CD4-positive, alpha-beta T cell treated with Interferon alpha-2 for 1 hour (primary cell): ENCODE measurements around the gene HDLBP.

Experiments used
- DNase-seq, 2 donors: peaks; one replicate each; pipeline ENCODE4 v3.0.0-alpha.2; 2020 to 2022

Gene HDLBP

DNA sequence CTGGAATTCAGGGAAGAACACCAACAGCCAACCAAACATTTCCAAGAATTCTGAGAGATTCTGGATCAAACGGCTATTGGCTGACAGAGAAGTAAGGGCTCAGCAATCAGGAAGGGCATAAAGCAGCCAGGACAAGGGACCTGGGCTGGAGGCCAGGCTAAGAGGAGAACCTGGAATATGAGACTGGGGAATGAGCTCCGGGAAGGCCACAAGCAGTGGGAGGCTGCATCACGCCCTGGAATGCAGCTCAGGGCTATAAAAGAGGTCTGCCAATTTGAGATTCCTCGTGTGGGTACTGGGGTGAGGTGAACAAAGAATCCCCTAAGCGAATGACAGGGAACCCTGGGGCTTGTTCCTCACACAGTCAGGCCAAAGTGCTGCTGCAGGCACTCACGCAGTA, 66.6 kb downstream of the HDLBP start:
- no peak for DNase-seq

GRCh38 chr2:241248289-241248688, 67.2 kb downstream of the HDLBP start:
- DNase-seq = no peak

GRCh38 chr2:241244368-241244767, 71.1 kb downstream of the HDLBP start:
- DNase-seq = no peak

- no peak for DNase-seq
Observed at GRCh38 chr2:241242306-241242705, 73.2 kb downstream of the HDLBP start.

GRCh38 chr2:241241669-241242068, 73.8 kb downstream of the HDLBP start:
- DNase-seq = no peak

DNA sequence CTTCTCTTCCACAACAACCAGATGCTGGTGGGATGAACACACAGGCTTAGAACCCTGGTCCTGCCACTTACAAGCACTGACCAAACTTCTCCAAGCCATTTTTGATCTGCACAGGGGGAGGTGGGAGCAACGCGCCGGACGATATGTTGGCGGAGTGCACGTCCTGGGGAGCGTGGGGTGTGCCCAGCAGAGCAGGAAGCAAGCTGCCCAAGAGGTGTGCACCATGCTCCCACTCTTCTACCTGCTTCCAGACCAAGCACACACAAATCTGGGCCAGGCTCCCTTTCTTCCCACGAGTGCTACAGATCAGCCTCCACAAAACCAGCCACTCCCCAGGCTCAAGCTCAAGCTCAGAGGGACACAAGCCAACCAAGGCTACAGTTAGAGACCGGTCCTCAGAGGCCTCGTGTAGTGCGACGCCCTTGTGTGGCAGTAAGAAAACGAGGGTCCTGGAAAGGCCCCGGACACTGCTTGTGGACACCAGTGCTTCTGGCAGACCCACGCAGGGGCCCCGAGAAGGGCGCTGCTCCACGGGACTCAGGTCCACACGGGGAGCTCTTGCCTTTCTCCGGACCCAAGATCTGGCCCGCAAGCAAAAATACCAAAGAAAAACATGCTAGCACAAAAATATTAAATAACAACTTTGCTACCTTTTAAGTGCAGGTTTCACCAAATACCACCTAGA, 75.0 kb downstream of the HDLBP start:
- DNase-seq = no peak

DNA sequence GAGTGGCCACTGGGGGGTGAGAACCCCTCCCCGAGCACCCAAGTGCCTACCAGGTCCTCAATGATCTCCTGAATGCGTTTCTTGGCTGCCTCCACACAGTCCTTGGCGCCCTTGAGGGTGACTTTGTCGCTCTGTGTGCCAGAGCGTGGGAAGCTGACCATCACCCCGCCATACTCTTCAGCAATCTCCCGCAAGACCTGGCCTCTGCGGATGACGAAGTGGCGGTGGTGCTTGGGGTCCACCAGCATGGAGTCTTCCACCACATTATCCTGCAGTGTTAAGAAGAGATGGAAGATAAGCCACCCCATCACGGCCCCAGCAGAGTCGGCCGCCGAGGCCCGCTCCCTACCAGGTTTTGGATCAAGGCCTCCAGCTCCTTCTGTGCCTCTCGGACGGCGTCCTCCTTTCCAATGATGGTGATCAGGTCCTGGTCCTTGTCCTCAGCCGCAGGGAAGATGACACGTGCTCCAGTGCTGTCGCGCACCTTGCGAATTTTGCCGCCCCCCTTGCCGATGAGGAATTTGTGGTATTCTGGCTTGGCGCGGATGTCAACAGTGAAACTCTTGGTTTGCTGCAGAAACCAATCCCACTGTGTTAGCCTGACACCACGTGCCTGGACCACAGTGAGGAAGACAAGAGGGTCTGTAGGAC, 75.8 kb downstream of the HDLBP start:
- DNase-seq = no peak

DNA sequence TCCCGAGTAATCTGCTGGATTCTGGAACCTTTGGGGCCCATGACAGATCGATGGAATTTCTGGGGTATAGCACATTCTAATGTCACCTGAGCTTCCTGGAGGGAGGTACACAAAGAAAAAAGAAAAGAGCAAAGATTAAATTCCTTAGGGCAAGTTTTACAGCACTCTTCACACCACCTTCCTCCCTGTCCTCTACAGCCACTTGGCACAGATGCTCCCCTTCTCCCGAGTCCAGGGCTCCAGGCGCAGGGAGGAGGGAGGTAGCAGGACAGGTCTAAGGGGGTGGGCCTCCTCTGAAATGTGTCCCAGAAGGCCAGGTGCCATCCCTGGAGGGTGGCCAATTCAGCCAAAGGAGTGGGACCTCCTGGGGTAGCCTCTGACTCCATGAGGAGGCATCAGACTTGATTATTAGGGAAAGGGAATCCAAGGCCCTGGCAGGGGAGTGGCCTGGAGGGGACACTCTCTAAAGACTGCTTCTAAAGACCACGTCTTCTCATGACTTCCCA, 76.7 kb downstream of the HDLBP start:
- DNase-seq = no peak

DNA sequence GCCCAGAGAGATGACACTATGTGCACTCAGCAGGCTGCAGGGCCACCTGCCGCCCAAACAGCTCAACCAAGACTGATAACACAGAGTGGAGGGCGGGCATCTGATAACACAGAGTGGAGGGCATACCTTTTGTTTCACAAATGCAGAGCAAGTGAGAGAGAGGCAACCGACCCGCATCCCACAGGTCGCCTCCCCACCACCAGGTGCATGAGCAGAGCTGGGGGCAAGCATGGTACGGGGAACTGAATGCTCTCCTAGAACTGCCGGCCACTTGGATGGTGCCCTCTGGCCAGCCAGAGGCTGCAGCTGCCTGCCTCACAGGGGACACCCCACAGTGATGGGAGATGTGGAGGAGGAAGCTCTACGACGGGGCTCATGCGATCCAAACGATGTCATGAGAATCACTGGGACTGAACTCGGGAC, 77.5 kb downstream of the HDLBP start:
- DNase-seq = no peak

- DNase-seq = no peak
Observed at GRCh38 chr2:241237047-241237446, 78.4 kb downstream of the HDLBP start.

- DNase-seq = no peak
Observed at GRCh38 chr2:241235859-241236593, 79.4 kb downstream of the HDLBP start.

GRCh38 chr2:241234962-241235740, 80.3 kb downstream of the HDLBP start:
- no peak for DNase-seq

- DNase-seq = no peak
Observed at GRCh38 chr2:241234066-241234790, 81.2 kb downstream of the HDLBP start.

DNA sequence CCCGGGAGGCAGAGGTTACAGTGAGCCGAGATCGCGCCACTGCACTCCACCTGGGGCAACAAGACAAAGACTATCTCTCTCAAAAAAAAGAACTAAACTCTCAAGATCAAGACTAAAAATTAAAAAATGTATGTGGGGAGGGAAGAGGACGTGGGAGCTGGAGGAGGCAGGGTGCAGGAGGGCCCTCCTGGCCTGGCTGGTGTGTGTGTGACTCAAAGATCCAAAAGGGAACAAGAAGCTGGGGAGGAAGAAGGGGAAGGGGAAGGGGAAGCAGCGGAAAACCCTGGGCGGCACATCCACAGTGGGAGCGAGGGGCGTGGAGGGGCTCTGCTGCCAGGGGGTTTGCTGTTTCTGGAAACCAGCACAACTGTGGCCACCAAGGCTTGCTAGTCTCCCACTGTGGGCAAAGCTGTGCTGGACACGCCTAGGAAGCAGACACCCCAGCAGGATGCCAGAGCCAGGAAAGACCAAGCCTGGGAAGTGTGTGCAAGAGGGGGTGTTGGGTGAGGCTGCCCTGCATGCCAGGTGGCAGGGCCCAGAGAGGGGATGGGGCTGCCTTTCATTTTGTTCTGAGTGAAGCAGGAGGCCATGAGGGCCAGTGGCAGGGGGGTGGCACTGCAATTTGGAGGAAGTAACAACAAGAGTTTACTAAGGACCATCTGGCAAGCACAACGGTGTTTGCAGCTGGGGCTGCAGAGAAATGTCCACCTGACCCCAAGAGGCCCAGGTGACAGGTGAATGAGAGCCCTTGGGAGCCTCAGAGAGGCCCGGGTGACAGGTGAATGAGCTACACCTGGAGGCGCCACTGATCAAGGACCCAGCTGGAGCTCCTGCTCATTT, 82.5 kb downstream of the HDLBP start:
- no peak for DNase-seq

DNA sequence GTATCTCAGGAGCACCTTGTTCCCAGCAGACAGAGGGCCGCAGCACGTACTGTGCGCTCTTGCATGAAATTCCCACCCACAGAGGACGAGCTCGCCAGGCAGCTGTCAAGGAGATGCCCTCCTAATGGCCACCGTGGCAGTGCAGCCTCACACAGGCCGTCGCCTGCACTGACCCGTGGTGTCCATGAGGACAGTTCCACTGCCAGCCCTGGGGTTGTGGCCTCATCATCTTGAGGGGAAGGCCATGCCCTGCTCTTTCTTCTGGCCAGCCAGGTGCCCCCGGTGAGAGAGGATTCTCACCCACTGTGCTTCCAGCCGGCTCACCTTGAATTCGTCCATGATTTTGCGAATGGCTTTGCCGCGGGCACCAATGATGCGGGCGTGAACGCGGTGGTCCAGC, 85.0 kb downstream of the HDLBP start:
- DNase-seq = no peak

DNA sequence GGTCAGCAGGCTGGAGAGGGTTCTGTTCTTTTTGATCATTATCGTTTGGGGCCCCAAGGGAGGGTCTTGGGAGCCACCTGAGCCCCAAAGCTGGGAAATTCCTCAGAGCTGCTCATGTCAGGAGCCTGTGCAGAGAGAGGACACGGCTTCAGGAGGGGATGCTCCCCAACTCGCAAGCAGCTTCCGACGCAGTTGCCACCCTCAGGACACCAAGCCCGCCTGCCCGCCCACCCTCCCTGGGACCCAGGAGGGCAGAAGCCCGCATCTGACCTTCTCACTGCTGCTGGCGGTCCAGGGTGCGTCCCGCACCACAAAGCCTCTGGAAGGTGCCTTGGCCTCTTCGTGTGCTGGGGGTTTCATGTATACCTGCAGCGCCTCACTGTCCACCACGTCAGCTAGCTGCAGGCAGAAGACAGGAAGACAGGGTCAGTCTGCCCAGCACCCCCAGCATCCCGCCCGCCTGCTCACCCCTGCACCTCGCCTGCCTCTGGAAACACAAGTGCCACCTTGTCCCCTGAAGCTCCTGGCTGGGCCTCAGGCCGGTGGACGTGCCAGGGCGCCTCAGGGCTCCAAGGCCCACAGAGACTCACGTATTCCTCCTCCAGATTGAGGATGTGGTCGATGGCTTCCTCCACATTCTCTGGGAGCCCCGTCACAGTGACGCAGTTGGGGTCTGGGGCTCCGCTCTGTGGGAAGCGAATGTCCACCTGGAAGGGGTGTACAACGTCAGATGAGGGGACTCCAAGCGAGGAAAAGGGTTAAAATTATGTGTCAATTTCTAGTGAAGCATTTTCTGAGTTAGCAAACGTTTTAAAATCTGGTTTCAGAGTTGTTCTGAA, 85.7 kb downstream of the HDLBP start:
- DNase-seq = no peak

DNA sequence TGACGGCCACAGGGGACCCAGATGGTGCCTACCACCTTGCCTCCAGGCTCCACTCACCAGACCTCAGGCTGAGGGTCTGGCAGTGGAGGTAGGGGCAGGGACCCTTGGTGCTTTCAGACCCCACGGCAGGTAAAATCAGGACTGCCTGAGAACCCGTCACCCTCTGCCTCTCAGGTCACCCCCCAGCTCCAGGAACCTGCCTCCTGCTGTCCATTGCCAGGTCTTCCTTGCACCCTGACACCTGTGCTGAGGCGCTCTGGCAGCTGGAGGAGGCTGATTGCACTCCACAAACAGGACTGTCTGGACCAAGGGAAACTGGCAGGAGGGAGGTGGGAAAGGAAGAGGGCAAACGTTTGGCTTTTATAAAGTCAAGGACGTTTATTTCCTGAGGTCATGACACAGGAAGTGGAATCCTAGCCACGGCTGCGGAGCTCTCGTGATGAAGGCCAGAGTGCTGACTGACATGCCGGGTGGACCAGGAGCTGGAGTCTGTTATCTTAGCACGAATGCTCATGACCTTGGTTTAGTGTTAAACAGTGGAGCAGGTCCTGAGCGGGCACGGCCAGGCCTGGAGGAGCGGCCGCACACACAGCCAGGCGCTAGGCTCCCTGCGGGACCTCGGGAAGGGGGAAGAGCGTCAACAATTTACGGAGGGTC, 86.5 kb downstream of the HDLBP start:
- no peak for DNase-seq

GRCh38 chr2:241228081-241228859, 87.2 kb downstream of the HDLBP start:
- no peak for DNase-seq

DNA sequence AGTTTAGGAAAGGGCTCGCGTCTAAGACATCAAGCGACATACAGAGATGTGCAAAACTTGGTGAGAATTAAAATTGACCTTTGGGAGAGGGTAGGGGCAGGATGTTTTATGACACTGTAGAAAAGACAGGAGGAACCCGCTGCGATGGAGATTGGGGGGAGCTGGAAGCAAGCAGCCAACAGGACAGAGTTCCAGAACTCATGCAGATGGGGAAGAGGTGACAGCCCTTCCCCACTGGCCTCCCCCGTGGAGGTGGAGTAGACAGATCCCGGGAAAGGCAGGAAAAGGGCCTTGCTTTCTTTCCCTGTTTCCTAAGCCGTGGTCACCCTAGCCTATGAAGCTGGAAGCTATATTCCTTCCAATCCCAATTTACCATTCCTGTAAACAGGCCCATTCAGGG, 87.9 kb downstream of the HDLBP start:
- no peak for DNase-seq
